HG03045 (cell line): ENCODE measurements around the gene PDE1A.
"Not testable (repeated sequence)": the region's sequence is repeated elsewhere in the genome, so short reads cannot be mapped to it uniquely, and the experiment has no call there.

Source experiments
- ATAC-seq: cut with Tn5 transposase; IDR thresholded peaks from one replicate; pipeline ENCODE4 v1.9.1; 2021; ENCODE audit warnings: mild to moderate bottlenecking, moderate library complexity; ENCODE audit not compliant: unreplicated experiment

PDE1A gene

GRCh38 chr2:182412858-182413257 is 14.0 kb downstream of the PDE1A start:
- no peak for ATAC-seq

GRCh38 chr2:182410120-182410519 is 16.7 kb downstream of the PDE1A start:
- ATAC-seq = no peak

GRCh38 chr2:182406221-182406620 is 20.6 kb downstream of the PDE1A start:
- no peak for ATAC-seq

GRCh38 chr2:182404975-182405561 is 21.8 kb downstream of the PDE1A start:
- no peak for ATAC-seq

- no peak for ATAC-seq
Measured at GRCh38 chr2:182404092-182404491, 22.7 kb downstream of the PDE1A start.

- ATAC-seq = no peak
Measured at GRCh38 chr2:182393270-182393760, 33.5 kb downstream of the PDE1A start.

- no peak for ATAC-seq
Measured at GRCh38 chr2:182391443-182391842, 35.4 kb downstream of the PDE1A start.

- ATAC-seq = not testable (repeated sequence)
Measured at GRCh38 chr2:182386267-182386880, 40.5 kb downstream of the PDE1A start.

GRCh38 chr2:182384860-182385259 is 42.0 kb downstream of the PDE1A start:
- no peak for ATAC-seq

GRCh38 chr2:182381225-182381624 is 45.6 kb downstream of the PDE1A start:
- ATAC-seq = no peak

GRCh38 chr2:182379241-182379640 is 47.6 kb downstream of the PDE1A start:
- no peak for ATAC-seq

GRCh38 chr2:182378759-182379158 is 48.1 kb downstream of the PDE1A start:
- no peak for ATAC-seq

GRCh38 chr2:182377467-182377866 is 49.4 kb downstream of the PDE1A start:
- ATAC-seq = no peak

- no peak for ATAC-seq
Measured at GRCh38 chr2:182375862-182376261, 51.0 kb downstream of the PDE1A start.

GRCh38 chr2:182372661-182373060 is 54.2 kb downstream of the PDE1A start:
- ATAC-seq = no peak

GRCh38 chr2:182368996-182369395 is 57.8 kb downstream of the PDE1A start:
- no peak for ATAC-seq

GRCh38 chr2:182368446-182368845 is 58.4 kb downstream of the PDE1A start:
- no peak for ATAC-seq

GRCh38 chr2:182367401-182367800 is 59.4 kb downstream of the PDE1A start:
- ATAC-seq = no peak

GRCh38 chr2:182366628-182367027 is 60.2 kb downstream of the PDE1A start:
- no peak for ATAC-seq

- ATAC-seq = no peak
Measured at GRCh38 chr2:182365855-182366254, 61.0 kb downstream of the PDE1A start.

- ATAC-seq = no peak
Measured at GRCh38 chr2:182361477-182361876, 65.4 kb downstream of the PDE1A start.

GRCh38 chr2:182360663-182361260 is 66.1 kb downstream of the PDE1A start:
- no peak for ATAC-seq
